H1 (cell line): Measurements from ENCODE around the gene LCE3B. TPM values are rescaled to one million over a fixed set of nuclear protein-coding genes. Genes with fewer than 3 reads are reported as not detected.

Source experiments
- CTCF ChIA-PET: fragments of 300-600 bp; sonication (Branson Sonifier 250); formaldehyde crosslinking; loops from one replicate; lab custom pipeline; 2021; ENCODE audit not compliant: partially characterized antibody; lab: Charles Lee
- POLR2A ChIA-PET: fragments of 300-600 bp; sonication (Branson Sonifier 250); formaldehyde crosslinking; loops from one replicate; lab custom pipeline; 2021; ENCODE audit warnings: inconsistent platforms; ENCODE audit not compliant: partially characterized antibody; lab: Charles Lee
- DNase-seq, 2 experiments: peaks; one replicate each; pipeline versions ENCODE4 v3.0.0 to v3.0.0-alpha.2; 2010 to 2022; ENCODE audit warnings: low spot score in 2 of 2, low read depth in 1 of 2, mixed read lengths in 1 of 2
- FAIRE-seq: peaks from 2 replicates; lab custom pipeline; 2011; peaks lifted over from hg19 to GRCh38; lab: Jason Lieb, UNC
- H2AFZ ChIP-seq: 2 replicates; pipeline ENCODE4 v1.8.1; 2012; ENCODE audit warnings: low read length, inconsistent platforms
- H2AK5ac ChIP-seq: 2 replicates; pipeline ENCODE4 v1.6.1; 2013; ENCODE audit warnings: low read depth, low read length
- H2BK120ac ChIP-seq: replicated peaks from 2 replicates; pipeline ENCODE3; 2013; ENCODE audit warnings: low read depth, low read length, inconsistent platforms
- H2BK12ac ChIP-seq: 2 replicates; pipeline ENCODE4 v1.6.1; 2013; ENCODE audit warnings: low read depth, low read length
- H2BK15ac ChIP-seq: 2 replicates; pipeline ENCODE4 v1.6.1; 2013; ENCODE audit warnings: low read length
- H2BK20ac ChIP-seq: 2 replicates; pipeline ENCODE4 v1.6.1; 2013; ENCODE audit warnings: low read length
- H2BK5ac ChIP-seq: 2 replicates; pipeline ENCODE4 v1.6.1; 2013; ENCODE audit warnings: low read depth, low read length
- H3K14ac ChIP-seq: 2 replicates; pipeline ENCODE4 v1.6.1; 2013; ENCODE audit warnings: inconsistent platforms; ENCODE audit not compliant: insufficient read length
- H3K18ac ChIP-seq: 2 replicates; pipeline ENCODE4 v1.6.1; 2013; ENCODE audit warnings: low read length; ENCODE audit errors: extremely low read depth
- H3K23ac ChIP-seq: 2 replicates; pipeline ENCODE4 v1.6.1; 2013; ENCODE audit warnings: inconsistent platforms; ENCODE audit not compliant: insufficient read length
- H3K23me2 ChIP-seq: 2 replicates; pipeline ENCODE4 v1.6.1; 2013; ENCODE audit warnings: low read depth, low read length
- H3K27ac ChIP-seq: 2 replicates; pipeline ENCODE4 v1.6.1; 2011; ENCODE audit warnings: low read depth, low read length, inconsistent platforms
- H3K27me3 ChIP-seq, 4 experiments: replicated peaks in 1 of 4; 1 replicate in 1 of 4; 2 replicates in 3 of 4; pipeline versions ENCODE4 v1.6.1 to v1.8.1; 2011 to 2013; ENCODE audit warnings: low read length in 3 of 4, mild to moderate bottlenecking in 3 of 4, inconsistent platforms in 2 of 4, mixed read lengths in 2 of 4, moderate library complexity in 1 of 4; ENCODE audit not compliant: control insufficient read depth in 3 of 4, insufficient read depth in 3 of 4; ENCODE audit errors: extremely low read depth in 1 of 4
- H3K36me3 ChIP-seq, 4 experiments: 2 replicates each; pipeline versions ENCODE4 v1.6.1 to v1.8.1; 2011 to 2013; ENCODE audit warnings: mild to moderate bottlenecking in 4 of 4, low read length in 3 of 4, moderate library complexity in 2 of 4, control low read depth in 1 of 4, inconsistent platforms in 1 of 4; ENCODE audit not compliant: insufficient read depth in 4 of 4, control insufficient read depth in 2 of 4
- H3K4ac ChIP-seq: replicated peaks from 2 replicates; pipeline ENCODE3; 2013; ENCODE audit warnings: low read length, low read depth, mixed read lengths, inconsistent platforms; ENCODE audit not compliant: insufficient read length
- H3K4me1 ChIP-seq, 4 experiments: replicated peaks in 1 of 4; 1 replicate in 1 of 4; 2 replicates in 3 of 4; pipeline versions ENCODE4 v1.6.1 to v1.8.1; 2011 to 2013; ENCODE audit warnings: low read length in 3 of 4, inconsistent platforms in 2 of 4, mixed read lengths in 1 of 4; ENCODE audit not compliant: insufficient read depth in 4 of 4, control insufficient read depth in 3 of 4
- H3K4me2 ChIP-seq, 2 experiments: 2 replicates each; pipeline versions ENCODE4 v1.6.1 to v1.8.1; 2011 to 2013; ENCODE audit warnings: low read depth in 2 of 2, low read length in 2 of 2, control low read depth in 1 of 2, inconsistent platforms in 1 of 2, mild to moderate bottlenecking in 1 of 2; ENCODE audit not compliant: insufficient read depth in 1 of 2
- H3K4me3 ChIP-seq, 4 experiments: fragments of 200-600, 300-600 bp in 1 of 4; sonication (generic), shearing (Covaris generic), sonication (Bioruptor Twin) in 1 of 4; 2 replicates each; pipeline versions ENCODE4 v1.5.1 to v1.8.1; 2011 to 2016; ENCODE audit warnings: low read length in 4 of 4, low read depth in 3 of 4, control low read depth in 2 of 4, inconsistent platforms in 2 of 4, mild to moderate bottlenecking in 2 of 4, mixed read lengths in 1 of 4, moderate library complexity in 1 of 4; ENCODE audit not compliant: insufficient read depth in 2 of 4; ENCODE audit errors: extremely low read depth in 1 of 4
- H3K56ac ChIP-seq: replicated peaks from 2 replicates; pipeline ENCODE3; 2013; ENCODE audit warnings: low read depth, mild to moderate bottlenecking, mixed read lengths, low read length, inconsistent platforms; ENCODE audit not compliant: insufficient read length
- H3K79me1 ChIP-seq: 2 replicates; pipeline ENCODE4 v1.6.1; 2013; ENCODE audit warnings: low read depth, low read length, control low read depth
- H3K79me2 ChIP-seq, 2 experiments: 2 replicates each; pipeline versions ENCODE4 v1.6.1 to v1.8.1; 2012 to 2013; ENCODE audit warnings: low read length in 2 of 2, mild to moderate bottlenecking in 2 of 2, inconsistent platforms in 1 of 2; ENCODE audit not compliant: insufficient read depth in 2 of 2, control insufficient read depth in 1 of 2
- H3K9ac ChIP-seq, 4 experiments: replicated peaks in 1 of 4; 1 replicate in 1 of 4; 2 replicates in 3 of 4; pipeline versions ENCODE4 v1.6.1 to v1.8.1; 2011 to 2013; ENCODE audit warnings: low read depth in 3 of 4, low read length in 3 of 4, control low read depth in 2 of 4, mild to moderate bottlenecking in 2 of 4, moderate library complexity in 2 of 4, inconsistent platforms in 1 of 4; ENCODE audit errors: extremely low read depth in 1 of 4
- H3K9me3 ChIP-seq, 2 experiments: 2 replicates each; pipeline versions ENCODE4 v1.6.1 to v1.8.1; 2012 to 2013; ENCODE audit warnings: mild to moderate bottlenecking in 2 of 2, moderate library complexity in 2 of 2, control low read depth in 1 of 2, inconsistent platforms in 1 of 2, low read depth in 1 of 2, low read length in 1 of 2, mixed read lengths in 1 of 2; ENCODE audit not compliant: insufficient read depth in 2 of 2
- H4K20me1 ChIP-seq, 2 experiments: replicated peaks in 1 of 2; 2 replicates each; pipeline versions ENCODE3 to v1.8.1; 2011 to 2013; ENCODE audit warnings: inconsistent platforms in 2 of 2, low read length in 2 of 2, mild to moderate bottlenecking in 1 of 2; ENCODE audit not compliant: insufficient read depth in 2 of 2, control insufficient read depth in 1 of 2
- H4K5ac ChIP-seq: 2 replicates; pipeline ENCODE4 v1.6.1; 2013; ENCODE audit warnings: low read length, low read depth, mixed read lengths, inconsistent platforms; ENCODE audit not compliant: insufficient read length
- H4K8ac ChIP-seq: 2 replicates; pipeline ENCODE4 v1.8.0; 2013; ENCODE audit warnings: mild to moderate bottlenecking, moderate library complexity, low read length, inconsistent platforms; ENCODE audit not compliant: insufficient read depth; ENCODE audit errors: extremely low read depth
- H4K91ac ChIP-seq: replicated peaks from 2 replicates; pipeline ENCODE3; 2013; ENCODE audit warnings: low read length, mixed read lengths, inconsistent platforms; ENCODE audit not compliant: insufficient read length
- WGBS, 2 experiments: shearing (Covaris generic) in 1 of 2; methylation state at CpG; one replicate each; pipeline versions ENCODE4 v1.1.6 to v1.1.7; 2013 to 2015; ENCODE audit warnings: low lambda C conversion rate in 2 of 2, mixed read lengths in 2 of 2, inconsistent platforms in 1 of 2, low coverage in 1 of 2, missing lambda C conversion rate in 1 of 2; ENCODE audit not compliant: insufficient replicate concordance in 2 of 2, insufficient coverage in 1 of 2, insufficient read length in 1 of 2; ENCODE audit errors: extremely low coverage in 1 of 2, missing lambda C conversion rate in 1 of 2; 5-methylcytosine and 5-hydroxymethylcytosine counted together
- polyA plus RNA-seq, 7 experiments: library from polyadenylated mRNA; depleted of rRNA in 3 of 7; stranded (reverse) in 5 of 7; unstranded in 2 of 7; fragments of >200 nt in 5 of 7; fragments of 200-250 nt in 2 of 7; gene quantifications; 1 replicate in 5 of 7; 2 replicates in 1 of 7; 4 replicates in 1 of 7; pipeline versions ENCODE4 v1.2.1 to v1.2.3, GENCODE V29; 2011 to 2013; ENCODE audit warnings: missing spikeins in 2 of 7, mixed read lengths in 2 of 7
- total RNA-seq: library from RNA; stranded (reverse); fragmentation: NEBNext Ultra II Directional; extraction: Animal tissue kit (Norgen Biotek cat#: 25700); gene quantifications from 2 replicates; pipeline ENCODE4 v1.2.1, GENCODE V29; 2021

Gene LCE3B
- total and polyA plus RNA-seq, 2 of the 8 experiments (the other 6 are each of a cell fraction or from before 2014, with no cell fraction given): not detected

- 69% methylated on average over 9 of the region's 10 CpGs; no CpG with 5 or more reads in 1 of the 2 experiments for WGBS, 2 experiments
- Histone ChIP-seq H4K8ac (no peak within 1 kb of the TSS; the same call in 1 of the 2 replicates), H3K79me2 (no peaks in the 10 kb centered on the region), H3K79me1 (no peaks in the 10 kb centered on the region), H2BK5ac (no peak within 1 kb of the TSS), H3K9ac (no peak within 1 kb of the TSS), H2BK12ac (no peak within 1 kb of the TSS), H4K91ac (no peak within 1 kb of the TSS), H3K27ac (no peak within 1 kb of the TSS), H2BK20ac (no peak within 1 kb of the TSS), H3K4me2 (no peak within 1 kb of the TSS), H3K36me3 (no peaks in the 10 kb centered on the region), H2BK120ac (no peak within 1 kb of the TSS), H3K4me3 (no peak within 1 kb of the TSS), H3K23me2 (no peaks in the 10 kb centered on the region; the same call in 1 of the 2 replicates), H3K27me3 (no peaks in the 10 kb centered on the region), H3K9me3 (peaks cover 75 to 92% of the 10 kb centered on the region in 2 experiments), H3K18ac (no peak within 1 kb of the TSS), H2AK5ac (no peak within 1 kb of the TSS), H2AFZ (no peak within 1 kb of the TSS), H4K20me1 (no peaks in the 10 kb centered on the region), H3K14ac (no peak within 1 kb of the TSS), H3K23ac (no peak within 1 kb of the TSS), H3K4ac (no peak within 1 kb of the TSS), H4K5ac (no peak within 1 kb of the TSS), H3K4me1 (no peaks in the 10 kb centered on the region), H3K56ac (no peak within 1 kb of the TSS), H2BK15ac (no peak within 1 kb of the TSS)
- FAIRE-seq (no peak), DNase-seq (no peak)
- ChIA-PET CTCF (no interaction called here), POLR2A (no interaction called here)
Observed at GRCh38 chr1:152622803-152623202, 9.2 kb downstream of the LCE3B start, which contains the start of gene LCE3A. Gene LCE3A, minus strand, starts transcription at chr1:152623103. Its CDS starts 0 bp downstream, at chr1:152623103.
